Motor neuron (in vitro differentiated cells): ENCODE measurements around the gene NCOA4. TPM values are rescaled to one million over a fixed set of nuclear protein-coding genes. Genes with fewer than 3 reads are reported as not detected.

Experiments used
- ATAC-seq, 8 experiments: fragments of 200-7000 bp; cut with Tn5 transposase; replicated peaks in 6 of 8; 2 replicates each; pipeline ENCODE4 v1.8.0; 2021; ENCODE audit warnings: mild to moderate bottlenecking in 8 of 8, moderate library complexity in 8 of 8
- H3K27ac ChIP-seq, 2 donors: fragments of 250-450 bp; sonication (Bioruptor Pico); 2 replicates each; pipeline ENCODE4 v1.9.0; 2021; ENCODE audit warnings: antibody characterized with exemption in 2 of 2, mild to moderate bottlenecking in 2 of 2, moderate library complexity in 1 of 2
- H3K4me1 ChIP-seq, 2 donors: fragments of 250-450 bp; sonication (Bioruptor Pico); replicated peaks in 1 of 2; 2 replicates each; pipeline ENCODE4 v1.6.1; 2021; ENCODE audit warnings: antibody characterized with exemption in 2 of 2, mild to moderate bottlenecking in 2 of 2, moderate library complexity in 1 of 2
- H3K4me3 ChIP-seq, 5 donors: fragments of 250-450 bp; sonication (Bioruptor Pico); 2 replicates each; pipeline ENCODE4 v1.9.0; 2021; ENCODE audit warnings: antibody characterized with exemption in 5 of 5, mild to moderate bottlenecking in 5 of 5, moderate library complexity in 4 of 5
- WGBS, 10 experiments: fragments of 450-650 bp; shearing (Covaris generic); methylation state at CpG; one replicate each; pipeline ENCODE4 v1.0.0; 2022; 5-methylcytosine and 5-hydroxymethylcytosine counted together
- in situ Hi-C, 9 experiments: fragments of 400-800 bp; cut with MboI; loops; one replicate each; pipeline ENCODE4 v1.15.0; 2021; ENCODE audit warnings: low sequenced_read_pairs in 9 of 9, low pct_unique_long_range_greater_than_20kb in 2 of 9; ENCODE audit not compliant: unreplicated experiment in 9 of 9
- total RNA-seq, 8 experiments: library from RNA; unstranded; fragments of 300-600 nt; gene quantifications; 2 replicates each; pipeline versions ENCODE4 v1.2.3 to v1.2.4, GENCODE V29; 2022

The NCOA4 gene
- total RNA-seq: 100 to 1,000 TPM in 6 of 8 experiments, 10 to 100 TPM in 2; 88.3 to 178 (median 109) TPM

DNA sequence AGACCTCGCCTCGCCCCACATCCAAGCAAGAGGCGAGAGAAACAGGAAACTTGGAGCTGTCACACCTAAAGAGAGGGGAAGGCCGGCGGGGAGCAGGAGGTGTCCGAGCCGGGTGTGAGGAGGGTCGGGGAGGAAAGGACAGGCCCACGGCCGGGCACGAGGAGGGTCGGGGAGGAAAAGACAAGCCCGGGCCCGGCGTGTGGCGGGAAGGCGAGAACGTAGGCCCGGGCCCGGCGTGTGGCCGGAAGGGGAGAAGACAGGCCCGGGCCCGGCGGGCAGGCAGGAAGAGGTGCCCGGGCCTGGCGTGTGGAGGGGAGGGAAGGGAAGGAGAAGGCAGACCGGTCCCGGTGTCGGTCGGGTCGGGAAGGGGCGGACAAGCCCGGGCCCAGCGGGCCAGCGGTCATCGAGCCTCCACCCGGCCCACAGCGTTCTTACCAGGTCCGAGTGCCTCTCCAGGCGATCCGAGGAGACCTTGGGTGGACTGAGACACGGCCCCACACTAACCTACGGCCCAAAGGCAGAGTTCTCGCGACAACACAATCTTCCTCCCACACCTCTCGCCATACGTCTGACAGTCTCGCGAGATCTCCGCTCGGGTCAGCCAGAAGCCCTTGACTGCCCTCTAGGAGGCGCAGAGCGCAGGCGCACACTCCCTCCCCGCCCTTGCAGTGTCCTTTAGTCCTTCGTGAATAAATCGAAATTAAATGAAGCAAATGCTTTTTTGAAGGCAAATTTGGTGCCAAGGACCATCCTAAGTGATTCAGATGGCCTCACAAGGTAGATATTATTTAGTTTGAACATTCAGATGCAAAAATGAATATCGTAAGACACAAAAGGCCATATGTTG is at the start of gene NCOA4:
NCOA4 (minus strand) TSS at position 533 of the 847 bp plus-strand sequence. CDS start 13,943 bp downstream, outside the sequence.
- in situ Hi-C loops: no loop called here
- Histone ChIP-seq H3K27ac (peak within 1 kb of the TSS; percentile 90 to 93), H3K4me3 (peak within 1 kb of the TSS; percentile 78 to 87 (median 78)), H3K4me1 (peaks cover 8 to 21% of the 10 kb centered on the region in 2 donors)
- ATAC-seq: peak; percentile 96 to 100 (median 99)
- 0 to 17% (median 0%) methylated on average over 1 to 8 of the region's 59 CpGs for WGBS, 10 experiments

DNA sequence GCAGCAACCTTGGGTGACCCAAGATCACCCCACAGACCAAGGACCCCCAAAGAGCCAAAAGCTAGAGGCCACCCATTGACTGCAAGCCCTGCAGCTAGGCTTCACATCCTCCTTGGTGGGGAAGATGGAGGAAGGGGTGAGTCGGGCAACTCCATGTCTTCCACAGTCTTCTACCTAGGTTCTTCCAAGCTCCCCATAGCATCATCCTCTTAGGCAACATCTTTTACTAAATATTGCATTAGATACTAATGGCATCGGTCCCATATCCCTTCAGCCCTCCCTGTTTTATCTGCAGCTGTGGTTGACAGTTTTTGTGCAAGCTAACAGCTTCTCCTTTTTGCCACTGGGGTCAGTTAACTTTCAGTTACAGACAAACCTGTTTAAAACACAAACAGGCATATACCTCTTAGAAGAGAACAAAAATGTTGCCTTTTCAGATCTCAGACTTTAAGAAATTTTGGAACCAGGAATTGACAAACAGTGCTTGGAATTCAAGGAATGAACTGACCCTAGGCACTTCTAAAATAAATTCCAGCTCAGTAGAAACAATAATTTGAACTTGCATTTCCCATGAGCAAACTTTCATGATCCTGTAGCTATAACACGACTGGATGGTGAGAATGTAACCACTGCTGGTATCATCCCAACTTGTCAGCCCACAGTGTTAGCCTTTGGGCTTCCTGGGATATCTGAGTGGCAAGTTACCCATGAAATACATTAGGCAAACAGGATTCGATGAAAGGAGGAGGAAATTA is 49.6 kb upstream of the NCOA4 start:
- Histone ChIP-seq H3K4me3 (no peak overlapping the region), H3K27ac (no peak overlapping the region), H3K4me1 (no peaks in the 10 kb centered on the region)
- ATAC-seq: no peak
- 0 to 100% (median 55%) methylated on average over 1 to 4 of the region's 4 CpGs; no CpG with 5 or more reads in 2 of the 10 experiments for WGBS, 10 experiments
- in situ Hi-C loops: no loop called here

DNA sequence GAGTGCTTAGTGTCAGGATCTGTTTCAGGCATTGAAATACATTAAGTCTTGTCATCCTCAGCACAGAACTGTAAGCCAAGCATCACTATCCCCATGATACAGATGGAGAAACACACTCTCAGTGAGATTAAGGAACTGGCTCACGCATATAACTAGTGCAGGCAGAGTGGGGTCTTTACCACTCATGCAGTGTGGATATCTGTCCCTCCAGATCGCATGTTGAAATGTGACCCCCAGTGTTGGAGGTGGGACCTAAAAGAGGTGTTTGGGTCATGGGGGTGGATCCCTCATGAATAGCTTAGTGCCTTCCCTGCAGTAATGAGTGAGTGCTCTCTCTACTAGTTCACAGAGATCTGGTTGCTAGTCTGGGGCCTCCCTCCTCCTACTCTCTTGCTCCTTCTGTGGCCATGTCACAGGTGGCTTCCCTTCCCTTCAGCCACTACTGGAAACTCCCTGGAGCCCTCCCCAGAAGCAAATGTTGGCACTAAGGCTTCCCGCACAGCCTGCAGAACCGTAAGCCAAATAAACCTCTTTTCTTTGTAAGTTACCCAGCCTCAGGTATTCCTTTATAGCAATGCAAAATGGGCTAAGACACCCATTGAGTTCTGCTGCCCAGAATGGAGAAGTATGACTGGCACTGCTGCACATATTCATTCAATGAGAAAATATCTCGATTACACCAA is 47.4 kb upstream of the NCOA4 start:
- ATAC-seq: no peak
- Histone ChIP-seq H3K4me3 (no peak overlapping the region), H3K27ac (no peak overlapping the region), H3K4me1 (no peaks in the 10 kb centered on the region)
- in situ Hi-C loops: no loop called here
- 13 to 100% (median 67%) methylated on average over 1 to 5 of the region's 5 CpGs; no CpG with 5 or more reads in 3 of the 10 experiments for WGBS, 10 experiments

DNA sequence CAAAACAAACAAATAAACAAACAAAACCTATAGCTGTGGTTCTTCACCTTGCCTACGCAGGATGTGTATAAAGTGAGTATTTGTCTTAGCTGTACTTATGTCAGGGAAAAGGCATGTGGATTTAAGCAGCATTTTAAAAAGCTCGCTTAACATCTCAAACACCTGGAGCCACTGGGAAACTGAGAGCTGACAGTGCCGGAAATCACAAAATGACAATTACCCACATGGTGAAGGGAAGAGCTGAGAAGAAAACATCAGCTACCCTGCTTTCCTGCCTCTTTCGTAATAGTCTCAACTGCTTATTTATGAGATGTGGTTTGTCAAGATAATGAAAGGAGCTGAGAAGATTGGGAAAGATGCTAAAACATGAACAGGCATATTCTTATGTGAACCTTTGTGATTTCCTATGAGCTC is 46.7 kb upstream of the NCOA4 start:
- in situ Hi-C loops: no loop called here
- no peak for ATAC-seq
- WGBS, 10 experiments: 39 to 100% (median 95%) methylated on average over 1 to 4 of the region's 4 CpGs; no CpG with 5 or more reads in 2 of the 10 experiments
- no peaks in the 10 kb centered on the region for H3K4me1 ChIP-seq
- H3K4me3 ChIP-seq: no peak overlapping the region
- H3K27ac ChIP-seq: no peak overlapping the region

DNA sequence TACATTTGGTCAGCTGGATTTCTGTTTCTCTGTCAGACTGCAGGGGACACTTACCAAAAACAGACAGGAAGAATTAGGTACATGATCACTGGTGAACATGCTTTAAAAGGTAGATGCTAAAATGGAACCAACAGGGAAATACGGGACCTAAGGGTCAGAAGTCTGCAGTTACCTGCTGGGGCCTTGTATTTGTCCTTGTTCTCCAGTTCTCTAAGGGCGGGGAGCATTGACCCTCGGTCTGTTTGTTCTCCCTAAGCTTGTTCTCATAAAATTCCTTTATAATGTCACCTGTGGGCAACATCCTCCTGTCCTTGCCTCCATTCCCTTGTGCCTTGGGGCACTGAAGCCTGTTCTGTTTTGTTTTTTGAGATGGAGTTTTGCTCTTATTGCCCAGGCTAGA is 45.4 kb upstream of the NCOA4 start:
- Histone ChIP-seq H3K4me1 (no peaks in the 10 kb centered on the region), H3K27ac (no peak overlapping the region), H3K4me3 (no peak overlapping the region)
- no peak for ATAC-seq
- WGBS, 10 experiments: 0 to 100% (median 62%) methylated on average over 1 to 3 of the region's 3 CpGs; no CpG with 5 or more reads in 2 of the 10 experiments
- in situ Hi-C loops: no loop called here

DNA sequence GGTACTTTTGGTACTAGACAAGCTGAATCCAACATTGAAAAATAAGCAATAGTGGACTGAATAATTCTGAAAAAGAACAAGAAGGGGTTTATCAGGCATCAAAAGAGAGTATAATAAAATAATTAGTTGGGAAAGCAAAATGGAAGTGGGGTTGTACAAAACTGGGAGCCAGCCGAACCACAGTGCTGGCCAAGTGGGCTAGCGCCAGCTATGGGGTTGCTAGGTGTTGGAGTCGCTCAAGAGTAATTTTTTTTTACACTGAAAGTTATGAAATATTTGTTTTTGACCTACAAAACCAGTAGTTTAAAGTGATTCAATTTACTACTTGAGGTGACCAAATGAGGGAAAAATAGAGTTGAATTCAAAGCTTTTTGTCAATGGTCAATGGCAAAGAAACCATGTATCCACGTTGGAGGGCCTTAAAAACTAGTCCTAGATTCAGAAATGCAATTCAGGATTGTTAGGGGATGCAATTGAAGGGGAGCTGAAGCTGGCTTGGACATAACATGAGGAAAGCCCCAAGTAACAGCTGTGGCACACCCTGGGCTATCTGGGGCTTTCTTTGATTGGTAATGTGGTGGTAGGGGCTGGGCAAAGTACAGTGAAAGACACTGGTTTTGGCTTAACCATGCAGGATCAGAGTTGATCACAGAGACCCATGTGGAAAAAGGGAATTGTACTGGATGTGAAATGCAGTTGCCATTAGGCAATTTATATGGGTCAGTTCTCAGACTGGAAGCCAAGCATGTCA is 43.9 kb upstream of the NCOA4 start:
- no peak for ATAC-seq
- H3K4me3 ChIP-seq: no peak overlapping the region
- no peaks in the 10 kb centered on the region for H3K4me1 ChIP-seq
- WGBS, 10 experiments: 16 to 83% (median 55%) methylated on average over 1 to 4 of the region's 4 CpGs
- in situ Hi-C loops: no loop called here
- H3K27ac ChIP-seq: no peak overlapping the region

DNA sequence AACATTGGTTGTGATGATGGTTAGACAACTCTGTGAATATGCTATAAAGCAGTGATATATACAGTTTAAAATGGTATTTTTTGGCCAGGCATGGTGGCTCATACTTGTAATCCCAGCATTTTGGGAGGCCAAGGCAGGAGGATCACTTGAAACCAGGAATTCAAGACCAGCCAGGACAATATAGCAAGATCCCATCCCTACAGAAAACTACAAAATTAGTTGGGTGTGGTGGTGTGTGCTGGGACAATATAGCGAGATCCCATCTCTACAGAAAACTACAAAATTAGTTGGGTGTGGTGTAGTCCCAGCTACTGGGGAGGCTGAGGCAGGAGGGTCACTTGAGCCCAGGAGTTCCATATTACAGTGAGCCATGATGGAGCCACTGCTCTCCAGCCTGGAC is 43.1 kb upstream of the NCOA4 start:
- ATAC-seq: no peak
- Histone ChIP-seq H3K4me3 (no peak overlapping the region), H3K27ac (no peak overlapping the region), H3K4me1 (no peaks in the 10 kb centered on the region)
- in situ Hi-C loops: no loop called here
- 0 to 100% (median 50%) methylated on average over 1 of the region's 1 CpG; no CpG with 5 or more reads in 4 of the 10 experiments for WGBS, 10 experiments

DNA sequence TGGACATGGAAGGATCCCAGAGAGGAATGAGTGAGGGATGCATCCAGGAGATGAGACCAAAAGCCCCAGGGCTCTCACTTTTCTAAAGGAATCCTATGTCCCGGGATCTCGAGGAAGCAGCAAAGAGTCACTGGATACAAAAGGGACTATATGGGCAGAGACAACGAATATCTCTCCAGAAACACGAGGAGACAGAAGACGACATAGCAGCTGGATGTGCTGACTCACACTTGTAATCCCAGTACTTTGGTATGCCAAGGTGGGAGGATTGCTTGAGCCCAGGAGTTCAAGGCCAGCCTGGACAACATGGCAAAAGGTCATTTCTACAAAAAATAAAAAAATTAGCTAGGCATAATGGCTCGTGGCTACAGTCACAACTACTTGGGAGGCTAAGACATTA is 40.3 kb upstream of the NCOA4 start:
- Histone ChIP-seq H3K4me3 (no peak overlapping the region), H3K27ac (no peak overlapping the region), H3K4me1 (no peaks in the 10 kb centered on the region)
- ATAC-seq: no peak
- 0 to 67% (median 37%) methylated on average over 1 to 6 of the region's 6 CpGs; no CpG with 5 or more reads in 2 of the 10 experiments for WGBS, 10 experiments
- in situ Hi-C loops: no loop called here

DNA sequence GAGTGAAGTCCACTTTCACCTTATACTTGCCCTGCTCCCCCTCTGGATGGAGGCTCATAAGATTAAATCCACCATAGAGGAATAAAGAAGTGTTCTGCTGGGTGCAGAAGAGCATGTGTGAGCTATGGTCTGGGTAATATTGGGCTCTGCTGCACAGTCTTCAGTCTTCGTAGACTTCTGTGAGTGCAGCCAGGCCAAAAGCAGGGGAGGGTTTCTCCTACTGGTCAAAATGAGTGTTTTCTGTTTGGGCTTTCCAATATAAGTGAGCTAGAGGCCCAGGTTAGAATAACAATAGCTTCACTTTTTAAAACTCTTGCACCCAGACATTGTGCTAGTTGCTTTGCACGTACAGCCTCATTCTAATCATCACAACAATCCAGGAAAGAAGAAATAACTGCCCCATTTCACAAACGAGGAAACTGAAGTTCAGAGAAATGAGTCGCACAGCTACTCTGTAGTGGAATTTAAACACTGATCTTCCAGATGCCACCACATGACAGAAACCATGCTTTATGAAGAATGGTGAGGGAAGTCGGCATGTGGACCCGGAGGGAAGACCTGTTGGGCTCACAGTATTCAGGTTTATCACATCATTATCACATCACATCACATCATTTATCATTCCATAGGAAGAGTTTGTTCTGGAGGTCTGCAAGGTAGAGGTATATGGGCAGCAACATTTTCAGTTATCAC is 39.5 kb upstream of the NCOA4 start:
- Histone ChIP-seq H3K27ac (no peak overlapping the region), H3K4me3 (no peak overlapping the region), H3K4me1 (no peaks in the 10 kb centered on the region)
- no peak for ATAC-seq
- in situ Hi-C loops: no loop called here
- 17 to 80% (median 57%) methylated on average over 2 to 6 of the region's 6 CpGs; no CpG with 5 or more reads in 1 of the 10 experiments for WGBS, 10 experiments

DNA sequence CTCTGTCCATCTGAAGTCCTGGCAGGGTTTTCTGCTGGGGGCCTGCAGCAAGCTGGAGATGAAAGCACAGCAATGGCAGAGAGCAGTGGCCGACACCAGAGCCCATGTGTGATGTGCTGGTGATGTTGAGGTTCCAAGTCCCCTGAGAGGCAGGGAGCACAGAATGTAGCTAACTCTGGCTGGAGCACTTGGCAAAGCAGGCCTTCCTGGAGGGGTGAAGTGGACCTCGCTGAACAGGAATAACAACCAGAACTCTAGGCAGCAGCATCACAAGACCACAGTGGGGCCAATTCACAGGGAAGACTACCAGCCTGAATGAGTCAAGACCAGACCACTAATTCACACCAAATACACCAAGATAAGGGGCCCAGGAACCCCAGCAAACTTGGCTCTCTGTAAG is 38.5 kb upstream of the NCOA4 start:
- in situ Hi-C loops: no loop called here
- H3K4me3 ChIP-seq: no peak overlapping the region
- ATAC-seq: no peak
- H3K4me1 ChIP-seq: no peaks in the 10 kb centered on the region
- WGBS, 10 experiments: 0 to 81% (median 40%) methylated on average over 1 to 2 of the region's 2 CpGs; no CpG with 5 or more reads in 5 of the 10 experiments
- H3K27ac ChIP-seq: no peak overlapping the region

DNA sequence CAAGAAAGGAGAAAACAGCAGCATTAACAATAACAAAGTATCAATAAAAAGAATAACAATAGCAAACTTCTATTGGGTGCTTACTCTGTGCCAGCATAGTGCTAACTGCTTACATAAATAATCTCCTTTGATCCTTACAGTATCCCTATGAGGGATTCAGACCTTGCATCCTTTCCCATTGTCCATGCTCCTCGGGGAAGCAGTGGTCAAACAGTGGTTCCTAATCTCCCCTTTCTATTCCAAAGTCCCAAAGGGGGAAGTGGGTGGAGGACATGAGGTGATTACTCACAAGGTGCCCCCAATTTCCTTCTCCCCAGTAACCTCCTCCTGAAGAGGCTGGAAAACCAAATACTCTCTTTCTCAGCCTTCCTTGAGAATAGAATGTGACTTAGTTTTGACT is 37.7 kb upstream of the NCOA4 start:
- H3K27ac ChIP-seq: no peak overlapping the region
- ATAC-seq: no peak
- WGBS, 10 experiments: 0 to 100% (median 57%) methylated on average over 1 of the region's 1 CpG; no CpG with 5 or more reads in 5 of the 10 experiments
- no peak overlapping the region for H3K4me3 ChIP-seq
- in situ Hi-C loops: no loop called here
- H3K4me1 ChIP-seq: no peaks in the 10 kb centered on the region

DNA sequence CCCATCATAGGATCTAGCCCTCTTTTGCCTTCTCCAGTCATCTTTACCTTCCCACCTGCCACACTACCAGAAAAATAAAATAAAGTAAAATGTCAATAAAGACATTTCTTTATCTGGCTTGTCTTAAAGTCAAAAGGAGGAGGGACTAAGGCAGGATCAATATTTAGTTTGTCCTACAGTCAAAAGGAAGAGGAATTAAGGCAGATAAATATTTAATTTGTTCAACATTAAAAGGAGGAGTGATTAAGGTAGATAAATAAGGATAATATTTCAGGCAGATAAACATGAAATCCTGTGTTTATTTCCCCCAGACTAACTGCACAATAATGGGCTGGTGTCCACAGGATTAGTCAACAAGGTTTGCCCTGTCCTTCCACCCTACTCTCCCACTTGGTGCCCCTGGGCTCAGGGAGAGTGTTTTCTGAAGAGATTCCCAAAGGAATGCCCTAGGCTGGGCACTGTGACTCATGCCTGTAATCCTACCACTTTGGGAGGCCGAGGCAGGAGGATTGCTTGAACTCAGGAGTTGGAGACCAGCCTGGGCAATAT is 33.9 kb upstream of the NCOA4 start:
- no peak overlapping the region for H3K27ac ChIP-seq
- no peak for ATAC-seq
- H3K4me3 ChIP-seq: no peak overlapping the region
- in situ Hi-C loops: no loop called here
- WGBS, 10 experiments: 33% methylated on average over 1 of the region's 1 CpG; no CpG with 5 or more reads in 8 of the 10 experiments
- no peaks in the 10 kb centered on the region for H3K4me1 ChIP-seq
